SK-N-MC (cell line): ENCODE results near the gene TLR6.

Experiments
- EZH2 ChIP-seq: fragments of 200-600 bp; sonication (generic); IDR thresholded peaks from one replicate; pipeline ENCODE4 v1.6.1; 2017; ENCODE audit warnings: antibody characterized with exemption
- POLR2AphosphoS5 ChIP-seq: IDR thresholded peaks from 2 replicates; pipeline ENCODE4 v1.6.1; 2012; ENCODE audit warnings: mild to moderate bottlenecking, low read depth, low read length, borderline replicate concordance

DNA sequence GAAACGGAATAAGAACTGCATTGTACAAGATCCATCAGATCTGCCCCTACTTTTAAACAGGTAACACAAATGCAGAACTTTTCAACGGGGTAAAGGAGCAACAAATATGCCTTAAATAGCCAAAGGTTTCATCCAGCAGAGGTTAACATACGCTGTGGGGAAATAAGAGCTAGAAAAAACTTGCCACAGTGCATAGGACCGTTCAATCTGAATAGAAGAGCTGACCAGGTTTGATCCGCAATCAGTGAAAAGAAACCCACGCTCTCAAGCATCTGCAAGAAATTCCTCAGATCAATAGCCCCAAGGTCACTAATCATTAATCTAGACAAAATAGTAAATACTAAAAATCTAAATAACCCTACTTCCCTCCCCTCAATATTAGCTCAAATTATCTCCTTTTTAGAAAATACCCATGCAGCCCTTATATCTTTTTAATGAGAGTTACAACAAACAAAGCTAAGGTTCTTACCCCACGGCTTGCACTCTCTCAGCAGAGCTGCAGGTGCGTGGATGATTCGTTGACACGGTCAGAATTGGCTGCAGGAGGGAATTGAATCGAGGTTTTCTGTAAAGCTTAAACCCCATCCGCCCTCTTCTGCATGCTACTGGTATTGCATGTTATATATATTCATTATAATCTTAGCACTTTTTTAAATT lies 74.0 kb downstream of the TLR6 start, which contains the start of gene TLR10:
- TF ChIP-seq EZH2 (no peak), POLR2AphosphoS5 (no peak)
